GM19193 (cell line): ENCODE results near the gene RNF130.

Experiments used
- POLR2A ChIP-seq: IDR thresholded peaks from 4 replicates; pipeline ENCODE4 v1.6.1; 2011; ENCODE audit not compliant: insufficient read depth, insufficient read length; ENCODE audit errors: extremely low read depth

RNF130 gene

GRCh38 chr5:180097163-180097894 is 25.8 kb upstream of the RNF130 start:
- no peak for TF ChIP-seq POLR2A

- TF ChIP-seq POLR2A: no peak
Observed at GRCh38 chr5:180096616-180097015, 25.1 kb upstream of the RNF130 start.

DNA sequence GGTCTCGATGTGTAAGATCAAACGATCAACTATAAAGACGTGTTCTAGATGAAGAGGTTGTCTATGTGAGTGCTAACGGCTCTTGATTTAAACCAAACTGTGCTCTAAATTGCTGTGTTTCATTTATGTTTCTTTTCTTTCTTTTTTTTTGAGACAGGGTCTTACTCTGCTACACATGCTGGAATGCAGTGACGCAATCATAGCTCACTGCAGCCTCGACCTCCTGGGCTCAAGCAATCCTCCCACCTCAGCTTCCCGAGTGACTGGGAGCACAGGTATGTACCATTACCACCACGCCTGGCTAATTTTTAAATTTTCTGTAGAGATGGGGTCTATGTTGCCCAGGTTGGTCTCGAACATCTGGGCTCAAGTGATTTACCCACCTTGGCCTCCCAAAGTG is 24.0 kb upstream of the RNF130 start:
- TF ChIP-seq POLR2A: no peak

- no peak for TF ChIP-seq POLR2A
Observed at GRCh38 chr5:180093651-180094382, 22.3 kb upstream of the RNF130 start.

DNA sequence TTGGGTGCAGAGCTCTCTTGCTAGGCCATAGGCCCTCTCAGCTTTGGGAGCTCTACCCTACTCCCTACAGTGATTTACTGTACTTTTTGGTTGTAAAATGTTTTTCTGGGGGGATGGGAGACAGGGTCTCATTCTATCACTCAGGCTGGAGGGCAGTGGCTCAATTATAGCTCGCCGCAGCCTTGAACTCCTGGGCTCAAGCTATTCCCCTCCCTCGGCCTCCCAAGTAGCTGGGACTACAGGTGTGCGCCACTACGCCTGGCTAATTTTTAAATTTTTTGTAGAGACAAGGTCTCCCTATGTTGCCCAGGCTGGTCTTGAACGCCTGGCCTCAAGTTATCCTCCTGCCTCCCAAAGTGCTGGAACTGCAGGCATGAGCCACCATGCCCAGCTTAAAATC is 21.7 kb upstream of the RNF130 start:
- no peak for TF ChIP-seq POLR2A

DNA sequence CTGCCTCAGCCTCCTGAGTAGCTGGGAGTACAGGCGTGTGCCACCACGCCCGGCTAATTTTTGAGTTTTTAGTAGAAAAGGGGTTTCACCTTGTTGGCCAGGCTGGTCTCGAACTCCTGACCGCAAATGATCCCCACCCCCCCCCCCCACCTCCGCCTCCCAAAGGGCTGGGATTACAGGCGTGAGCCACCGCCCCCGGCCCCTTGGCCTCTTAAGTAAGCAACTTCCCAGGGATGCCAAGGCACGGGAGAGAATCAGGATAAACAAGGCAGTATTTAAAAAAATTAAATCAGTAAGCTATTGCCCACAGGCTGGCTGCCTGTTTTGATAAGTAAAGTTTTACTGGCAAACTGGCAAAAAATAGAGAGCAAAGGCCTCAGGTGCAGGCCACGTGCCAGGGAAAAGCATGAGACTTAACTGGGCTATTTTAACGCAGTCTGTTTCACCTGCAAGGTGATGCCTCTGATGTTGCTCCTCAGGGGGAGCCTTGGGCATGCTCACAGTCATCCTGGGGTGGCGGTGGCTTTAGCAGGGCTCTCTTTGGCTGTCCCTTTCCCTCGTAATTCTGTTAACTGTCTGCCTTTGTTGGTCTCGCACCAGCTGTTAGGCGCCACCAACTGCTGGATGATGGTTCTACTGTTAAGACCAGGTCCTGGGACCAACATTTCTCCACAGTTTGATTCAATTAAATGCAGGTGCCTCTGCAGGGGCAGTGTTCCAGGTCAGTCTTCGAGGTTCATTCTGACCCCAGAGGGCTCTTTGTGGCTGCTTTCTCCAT is 19.4 kb upstream of the RNF130 start:
- TF ChIP-seq POLR2A: no peak

GRCh38 chr5:180090098-180090768 is 18.7 kb upstream of the RNF130 start:
- TF ChIP-seq POLR2A: no peak

DNA sequence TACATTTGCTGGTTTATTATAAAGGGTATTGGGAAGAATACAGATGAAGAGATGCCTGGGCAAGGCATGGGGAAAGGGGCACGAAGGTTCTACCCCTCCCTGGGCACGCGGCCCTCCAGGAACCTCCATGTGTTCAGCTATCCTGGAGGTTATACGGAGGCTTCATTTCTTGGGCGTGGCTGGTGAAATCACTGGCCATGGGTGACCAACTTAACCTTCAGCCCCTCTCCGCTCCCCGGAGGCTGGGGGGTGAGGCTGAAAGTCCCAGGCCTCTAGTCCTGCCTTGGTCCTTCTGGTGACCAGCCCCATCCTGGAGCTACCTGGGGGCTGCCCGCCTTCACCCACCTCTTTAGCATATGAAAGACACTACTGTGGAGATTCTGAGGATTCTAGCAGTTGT is 17.0 kb upstream of the RNF130 start:
- no peak for TF ChIP-seq POLR2A

- TF ChIP-seq POLR2A: no peak
Observed at GRCh38 chr5:180086816-180087399, 15.3 kb upstream of the RNF130 start.

- TF ChIP-seq POLR2A: no peak
Observed at GRCh38 chr5:180085837-180086236, 14.3 kb upstream of the RNF130 start.

GRCh38 chr5:180084638-180085561 is 13.3 kb upstream of the RNF130 start:
- no peak for TF ChIP-seq POLR2A

- TF ChIP-seq POLR2A: no peak
Observed at GRCh38 chr5:180083529-180084060, 12.0 kb upstream of the RNF130 start.
